ENCODE measurements around the gene ARF1. TPM values are rescaled to one million over a fixed set of nuclear protein-coding genes. Genes with fewer than 3 reads are reported as not detected.

The ARF1 gene
- total RNA-seq, 1 experiment from 2014 or later = 413 TPM

DNA sequence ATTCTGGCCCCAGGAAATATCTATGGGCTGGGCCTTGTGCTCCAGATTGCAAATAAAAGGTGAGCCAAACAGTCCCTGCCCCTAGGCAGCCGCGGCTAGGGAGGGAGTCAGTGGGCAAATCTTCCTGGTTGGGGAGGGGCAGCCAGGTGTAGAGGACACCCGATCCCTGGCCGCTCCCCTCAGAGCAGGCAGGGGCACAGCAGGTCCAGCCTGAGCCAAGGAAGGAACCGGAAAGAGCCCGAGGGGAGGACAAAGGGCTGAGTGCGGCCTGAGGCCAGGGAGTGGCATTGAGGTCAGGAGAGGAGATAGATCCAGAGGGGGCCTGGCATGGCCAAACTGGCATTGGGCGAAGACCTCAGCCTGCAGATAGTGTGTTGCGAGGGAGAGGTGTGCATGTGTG, 36.6 kb upstream of the ARF1 start:
- peaks cover 3% of the 10 kb centered on the region; the same call in 1 of the 2 replicates for H3K27me3 ChIP-seq
- no peak overlapping the region for H3K4me3 ChIP-seq
- no peaks in the 10 kb centered on the region for H3K36me3 ChIP-seq
- DNase-seq = no peak
- H3K9me3 ChIP-seq = no peaks in the 10 kb centered on the region

DNA sequence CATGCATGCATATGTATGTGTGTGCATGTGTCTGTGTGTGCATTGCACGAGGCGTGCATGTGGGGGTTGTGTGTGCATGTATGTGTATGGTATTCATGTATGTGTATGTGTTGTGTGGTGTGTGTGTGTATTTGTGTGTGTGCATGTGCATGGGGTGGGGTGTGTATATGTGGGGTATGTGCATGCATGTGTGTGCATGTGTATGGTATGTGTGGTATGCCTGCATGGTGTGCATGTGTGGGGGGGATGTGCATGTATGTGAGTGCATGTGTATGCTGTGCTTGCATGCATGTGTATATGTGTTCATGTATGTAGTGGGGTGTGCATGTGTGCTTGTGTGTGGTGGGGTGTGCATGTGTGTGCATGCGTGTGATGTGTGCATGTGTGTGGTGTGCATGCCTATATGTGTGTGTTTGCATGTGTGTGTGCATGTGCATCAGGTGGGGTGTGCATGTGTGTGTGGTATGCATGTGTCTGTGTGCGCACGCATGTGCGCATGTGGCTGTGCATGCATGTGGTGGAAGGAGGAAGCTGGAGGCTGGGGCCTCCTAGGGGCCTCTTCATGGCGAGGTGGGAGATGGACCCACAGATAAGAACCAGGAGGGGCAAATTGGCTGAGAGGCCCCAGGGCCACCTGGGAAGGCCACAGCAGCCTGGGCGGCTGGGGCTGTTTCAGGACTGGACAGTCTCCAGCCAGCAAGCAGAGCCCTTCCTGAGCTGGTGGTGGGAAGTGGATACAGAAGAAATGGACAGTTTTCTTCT, 35.9 kb upstream of the ARF1 start:
- H3K4me3 ChIP-seq = no peak overlapping the region
- DNase-seq = no peak
- H3K9me3 ChIP-seq = no peaks in the 10 kb centered on the region
- no peaks in the 10 kb centered on the region for H3K36me3 ChIP-seq
- H3K27me3 ChIP-seq = 0 out of 2 replicates have a peak, but pooled peaks cover 3% of the 10 kb centered on the region

DNA sequence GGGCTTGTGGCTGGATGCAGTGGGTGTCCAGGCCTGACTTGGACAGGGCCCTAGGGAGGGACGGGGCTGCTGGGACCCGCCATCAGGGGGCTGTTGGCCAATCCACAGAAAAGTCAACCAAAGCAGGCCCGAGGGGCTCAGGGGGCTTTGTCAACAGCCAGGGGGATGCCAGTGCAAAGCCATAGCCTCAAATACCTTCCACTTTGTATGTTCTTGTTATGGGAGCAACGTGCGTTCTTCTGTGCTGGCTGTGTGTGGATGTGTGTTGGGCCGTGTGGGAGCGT, 35.4 kb upstream of the ARF1 start:
- no peaks in the 10 kb centered on the region for H3K9me3 ChIP-seq
- H3K27me3 ChIP-seq = peaks cover 3% of the 10 kb centered on the region; the same call in 1 of the 2 replicates
- no peaks in the 10 kb centered on the region for H3K36me3 ChIP-seq
- DNase-seq = no peak
- no peak overlapping the region for H3K4me3 ChIP-seq

DNA sequence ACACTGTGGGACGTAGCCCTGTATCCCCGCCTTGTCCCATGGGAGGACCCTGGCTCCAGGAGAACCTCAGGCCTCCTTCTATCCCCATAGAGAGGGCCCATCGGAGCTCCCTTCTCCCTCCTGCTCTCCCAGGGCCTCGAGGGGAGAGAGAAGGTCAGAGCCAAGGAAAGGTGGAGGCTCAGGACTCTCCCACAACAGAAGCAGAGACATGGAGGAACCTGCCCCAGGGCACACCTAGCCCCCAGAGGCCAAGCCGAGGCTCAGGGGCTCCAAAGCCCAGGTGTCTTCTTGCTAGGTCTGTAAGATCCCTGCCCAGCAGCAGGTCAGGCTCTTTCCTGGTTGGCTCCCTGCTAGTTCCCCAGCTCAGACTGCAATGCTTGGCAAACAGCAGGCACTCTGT, 34.4 kb upstream of the ARF1 start:
- no peaks in the 10 kb centered on the region for H3K36me3 ChIP-seq
- peaks cover 10% of the 10 kb centered on the region for H3K27me3 ChIP-seq
- DNase-seq = no peak
- no peak overlapping the region for H3K4me3 ChIP-seq
- H3K9me3 ChIP-seq = no peaks in the 10 kb centered on the region

DNA sequence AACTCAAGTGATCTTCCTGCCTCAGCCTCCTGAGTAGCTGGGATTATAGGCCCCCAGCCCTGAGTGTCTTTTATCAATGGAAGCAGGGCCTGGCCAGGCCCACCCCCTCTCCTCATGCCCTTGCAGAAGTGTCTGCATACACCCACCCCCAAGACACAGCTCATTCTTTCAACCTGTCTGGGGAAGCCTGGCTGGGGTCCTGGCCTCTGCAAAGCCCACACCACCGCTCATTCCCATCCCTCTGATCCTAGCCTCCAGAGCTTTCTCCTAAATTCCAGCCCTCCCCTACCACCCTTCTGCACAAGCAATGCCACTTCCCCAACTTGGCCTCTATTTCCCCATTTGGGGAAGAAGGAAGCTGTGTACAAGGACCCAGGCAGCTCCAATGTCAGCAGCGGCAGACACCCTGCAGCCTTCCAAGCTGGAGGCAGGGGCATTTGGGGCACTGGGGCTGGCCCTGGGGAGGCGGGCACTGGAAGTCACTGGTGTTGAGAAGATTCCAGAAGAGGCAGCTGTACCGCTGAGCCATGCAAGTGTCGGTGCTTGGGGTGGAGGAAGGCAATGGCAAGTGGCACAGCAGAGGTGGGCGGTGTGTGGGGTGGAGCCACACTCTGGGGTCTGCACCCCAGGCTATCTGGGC, 33.7 kb upstream of the ARF1 start:
- Histone ChIP-seq H3K9me3 (peaks cover 2% of the 10 kb centered on the region; the same call in 1 of the 2 replicates), H3K4me3 (no peak overlapping the region), H3K36me3 (no peaks in the 10 kb centered on the region), H3K27me3 (peaks cover 15% of the 10 kb centered on the region)
- DNase-seq = no peak

DNA sequence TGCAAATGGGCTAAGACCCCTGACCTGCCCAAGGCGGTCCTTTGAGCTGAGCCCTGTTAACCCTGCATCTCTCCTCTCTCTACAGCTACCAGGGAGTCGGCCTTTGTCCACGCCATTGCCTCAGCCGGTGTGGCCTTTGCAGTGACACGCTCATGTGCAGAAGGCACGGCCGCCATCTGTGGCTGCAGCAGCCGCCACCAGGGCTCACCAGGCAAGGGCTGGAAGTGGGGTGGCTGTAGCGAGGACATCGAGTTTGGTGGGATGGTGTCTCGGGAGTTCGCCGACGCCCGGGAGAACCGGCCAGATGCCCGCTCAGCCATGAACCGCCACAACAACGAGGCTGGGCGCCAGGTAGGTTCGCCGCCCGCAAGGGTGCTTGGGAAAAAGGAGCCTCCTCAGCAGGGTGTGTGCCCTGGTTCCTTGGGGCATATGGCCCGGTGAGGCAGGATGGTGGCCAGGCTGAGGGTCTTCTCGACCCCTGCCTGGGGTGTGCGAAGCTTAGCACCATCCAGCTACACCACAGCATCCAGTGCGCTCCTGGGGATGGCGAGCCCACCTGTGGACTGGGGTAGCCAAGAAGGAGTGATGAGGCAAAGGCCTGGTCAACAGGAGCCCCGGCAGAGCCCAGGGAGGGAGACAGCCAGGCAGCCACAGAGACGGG, 31.8 kb upstream of the ARF1 start:
- no peak for DNase-seq
- peaks cover 18% of the 10 kb centered on the region for H3K27me3 ChIP-seq
- no peaks in the 10 kb centered on the region for H3K36me3 ChIP-seq

DNA sequence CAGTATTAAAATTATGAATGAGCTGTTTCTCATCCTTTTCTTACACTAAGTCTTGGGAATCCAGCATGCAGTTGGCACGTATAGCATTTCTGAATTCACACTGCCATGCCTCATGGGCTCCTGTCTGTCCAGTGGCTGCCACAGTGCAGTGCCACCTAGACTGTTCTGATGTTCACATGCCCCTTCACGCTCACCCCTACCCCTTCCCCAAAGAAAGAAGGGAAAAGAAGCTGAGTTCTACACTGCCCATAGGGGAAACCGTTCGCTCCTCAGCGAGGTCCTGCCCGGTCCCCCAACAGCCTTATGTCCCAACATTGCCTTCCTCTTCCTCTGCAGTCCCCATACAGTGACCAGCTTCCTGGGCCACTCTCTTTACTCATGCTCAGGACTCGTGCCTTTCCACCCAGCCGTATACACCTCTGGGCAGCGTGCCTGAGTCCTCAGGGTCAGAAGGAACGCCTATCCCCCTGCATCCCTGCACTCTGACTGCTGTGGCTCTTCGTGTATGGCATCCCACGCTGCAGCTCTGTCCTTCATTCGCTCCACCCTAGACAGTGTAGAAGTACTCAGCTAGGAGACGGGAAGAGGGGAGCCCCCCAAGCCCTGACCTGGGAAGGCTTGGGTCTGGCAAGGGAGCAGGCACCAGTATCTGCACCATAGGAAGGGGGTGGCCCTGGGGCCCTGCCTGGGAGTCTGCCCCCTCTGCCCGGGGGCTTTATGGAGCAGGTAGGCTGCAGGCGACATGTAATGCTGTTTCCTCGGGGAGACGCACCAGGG, 24.1 kb upstream of the ARF1 start:
- H3K27me3 ChIP-seq = peaks cover 38% of the 10 kb centered on the region
- H3K9me3 ChIP-seq = peaks cover 5% of the 10 kb centered on the region; the same call in 1 of the 2 replicates
- DNase-seq = no peak
- no peaks in the 10 kb centered on the region for H3K36me3 ChIP-seq
- H3K4me3 ChIP-seq = no peak overlapping the region

More for the DNA sequence above, 31.8 kb upstream of the ARF1 start:
- H3K4me3 ChIP-seq = no peak overlapping the region
- peaks cover 2% of the 10 kb centered on the region; the same call in 1 of the 2 replicates for H3K9me3 ChIP-seq

DNA sequence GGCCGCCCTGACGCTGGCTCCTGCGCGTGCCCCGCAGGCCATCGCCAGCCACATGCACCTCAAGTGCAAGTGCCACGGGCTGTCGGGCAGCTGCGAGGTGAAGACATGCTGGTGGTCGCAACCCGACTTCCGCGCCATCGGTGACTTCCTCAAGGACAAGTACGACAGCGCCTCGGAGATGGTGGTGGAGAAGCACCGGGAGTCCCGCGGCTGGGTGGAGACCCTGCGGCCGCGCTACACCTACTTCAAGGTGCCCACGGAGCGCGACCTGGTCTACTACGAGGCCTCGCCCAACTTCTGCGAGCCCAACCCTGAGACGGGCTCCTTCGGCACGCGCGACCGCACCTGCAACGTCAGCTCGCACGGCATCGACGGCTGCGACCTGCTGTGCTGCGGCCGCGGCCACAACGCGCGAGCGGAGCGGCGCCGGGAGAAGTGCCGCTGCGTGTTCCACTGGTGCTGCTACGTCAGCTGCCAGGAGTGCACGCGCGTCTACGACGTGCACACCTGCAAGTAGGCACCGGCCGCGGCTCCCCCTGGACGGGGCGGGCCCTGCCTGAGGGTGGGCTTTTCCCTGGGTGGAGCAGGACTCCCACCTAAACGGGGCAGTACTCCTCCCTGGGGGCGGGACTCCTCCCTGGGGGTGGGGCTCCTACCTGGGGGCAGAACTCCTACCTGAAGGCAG, 23.4 kb upstream of the ARF1 start:
- H3K27me3 ChIP-seq = peaks cover 36% of the 10 kb centered on the region
- no peak for DNase-seq
- H3K36me3 ChIP-seq = no peaks in the 10 kb centered on the region
- H3K4me3 ChIP-seq = no peak overlapping the region
- H3K9me3 ChIP-seq = peaks cover 3% of the 10 kb centered on the region; the same call in 1 of the 2 replicates

DNA sequence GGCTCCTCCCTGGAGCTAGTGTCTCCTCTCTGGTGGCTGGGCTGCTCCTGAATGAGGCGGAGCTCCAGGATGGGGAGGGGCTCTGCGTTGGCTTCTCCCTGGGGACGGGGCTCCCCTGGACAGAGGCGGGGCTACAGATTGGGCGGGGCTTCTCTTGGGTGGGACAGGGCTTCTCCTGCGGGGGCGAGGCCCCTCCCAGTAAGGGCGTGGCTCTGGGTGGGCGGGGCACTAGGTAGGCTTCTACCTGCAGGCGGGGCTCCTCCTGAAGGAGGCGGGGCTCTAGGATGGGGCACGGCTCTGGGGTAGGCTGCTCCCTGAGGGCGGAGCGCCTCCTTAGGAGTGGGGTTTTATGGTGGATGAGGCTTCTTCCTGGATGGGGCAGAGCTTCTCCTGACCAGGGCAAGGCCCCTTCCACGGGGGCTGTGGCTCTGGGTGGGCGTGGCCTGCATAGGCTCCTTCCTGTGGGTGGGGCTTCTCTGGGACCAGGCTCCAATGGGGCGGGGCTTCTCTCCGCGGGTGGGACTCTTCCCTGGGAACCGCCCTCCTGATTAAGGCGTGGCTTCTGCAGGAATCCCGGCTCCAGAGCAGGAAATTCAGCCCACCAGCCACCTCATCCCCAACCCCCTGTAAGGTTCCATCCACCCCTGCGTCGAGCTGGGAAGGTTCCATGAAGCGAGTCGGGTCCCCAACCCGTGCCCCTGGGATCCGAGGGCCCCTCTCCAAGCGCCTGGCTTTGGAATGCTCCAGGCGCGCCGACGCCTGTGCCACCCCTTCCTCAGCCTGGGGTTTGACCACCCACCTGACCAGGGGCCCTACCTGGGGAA, 22.7 kb upstream of the ARF1 start:
- Histone ChIP-seq H3K36me3 (no peaks in the 10 kb centered on the region), H3K27me3 (peaks cover 33% of the 10 kb centered on the region), H3K4me3 (no peak overlapping the region), H3K9me3 (peaks cover 3% of the 10 kb centered on the region; the same call in 1 of the 2 replicates)
- peak; percentile 54 for DNase-seq

DNA sequence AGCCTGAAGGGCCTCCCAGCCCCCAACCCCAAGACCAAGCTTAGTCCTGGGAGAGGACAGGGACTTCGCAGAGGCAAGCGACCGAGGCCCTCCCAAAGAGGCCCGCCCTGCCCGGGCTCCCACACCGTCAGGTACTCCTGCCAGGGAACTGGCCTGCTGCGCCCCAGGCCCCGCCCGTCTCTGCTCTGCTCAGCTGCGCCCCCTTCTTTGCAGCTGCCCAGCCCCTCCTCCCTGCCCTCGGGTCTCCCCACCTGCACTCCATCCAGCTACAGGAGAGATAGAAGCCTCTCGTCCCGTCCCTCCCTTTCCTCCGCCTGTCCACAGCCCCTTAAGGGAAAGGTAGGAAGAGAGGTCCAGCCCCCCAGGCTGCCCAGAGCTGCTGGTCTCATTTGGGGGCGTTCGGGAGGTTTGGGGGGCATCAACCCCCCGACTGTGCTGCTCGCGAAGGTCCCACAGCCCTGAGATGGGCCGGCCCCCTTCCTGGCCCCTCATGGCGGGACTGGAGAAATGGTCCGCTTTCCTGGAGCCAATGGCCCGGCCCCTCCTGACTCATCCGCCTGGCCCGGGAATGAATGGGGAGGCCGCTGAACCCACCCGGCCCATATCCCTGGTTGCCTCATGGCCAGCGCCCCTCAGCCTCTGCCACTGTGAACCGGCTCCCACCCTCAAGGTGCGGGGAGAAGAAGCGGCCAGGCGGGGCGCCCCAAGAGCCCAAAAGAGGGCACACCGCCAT, 21.9 kb upstream of the ARF1 start:
- Histone ChIP-seq H3K27me3 (peaks cover 30% of the 10 kb centered on the region), H3K36me3 (no peaks in the 10 kb centered on the region), H3K4me3 (no peak overlapping the region), H3K9me3 (peaks cover 3% of the 10 kb centered on the region; the same call in 1 of the 2 replicates)
- no peak for DNase-seq

DNA sequence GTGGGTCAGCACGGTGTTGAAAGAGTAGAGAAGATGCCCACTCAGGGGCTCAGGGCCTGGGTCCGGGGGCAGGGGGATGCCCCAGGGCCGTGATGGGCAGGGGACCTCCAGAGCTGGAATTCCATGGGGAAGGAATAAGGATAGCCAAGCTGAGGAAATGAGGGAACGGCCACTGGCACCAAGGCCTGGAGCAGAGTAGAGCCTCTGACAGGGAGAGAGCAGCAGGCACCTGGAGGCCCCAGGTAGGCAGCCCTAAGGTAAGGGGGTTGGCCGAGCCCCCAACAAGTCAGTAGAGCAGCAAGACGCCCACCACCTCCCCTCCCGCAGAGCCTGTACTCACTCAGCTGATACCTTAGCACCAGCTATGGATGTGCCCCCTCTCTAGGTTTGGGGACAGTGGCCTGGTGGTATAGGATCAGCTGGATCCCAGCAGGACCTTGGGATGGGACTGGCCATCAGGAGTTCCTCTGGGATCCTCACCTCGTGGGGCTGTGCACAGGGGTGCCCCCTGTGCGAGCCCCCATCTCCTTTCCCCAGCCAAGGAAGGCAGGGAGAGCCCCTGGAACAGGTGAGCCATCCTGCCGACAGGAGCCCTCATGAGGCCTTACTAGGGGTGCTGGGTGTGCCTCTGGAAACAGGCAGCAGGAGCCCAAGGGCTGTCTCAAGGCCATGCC, 21.0 kb upstream of the ARF1 start:
- Histone ChIP-seq H3K9me3 (no peaks in the 10 kb centered on the region), H3K4me3 (no peak overlapping the region), H3K36me3 (no peaks in the 10 kb centered on the region), H3K27me3 (peaks cover 25% of the 10 kb centered on the region)
- no peak for DNase-seq

DNA sequence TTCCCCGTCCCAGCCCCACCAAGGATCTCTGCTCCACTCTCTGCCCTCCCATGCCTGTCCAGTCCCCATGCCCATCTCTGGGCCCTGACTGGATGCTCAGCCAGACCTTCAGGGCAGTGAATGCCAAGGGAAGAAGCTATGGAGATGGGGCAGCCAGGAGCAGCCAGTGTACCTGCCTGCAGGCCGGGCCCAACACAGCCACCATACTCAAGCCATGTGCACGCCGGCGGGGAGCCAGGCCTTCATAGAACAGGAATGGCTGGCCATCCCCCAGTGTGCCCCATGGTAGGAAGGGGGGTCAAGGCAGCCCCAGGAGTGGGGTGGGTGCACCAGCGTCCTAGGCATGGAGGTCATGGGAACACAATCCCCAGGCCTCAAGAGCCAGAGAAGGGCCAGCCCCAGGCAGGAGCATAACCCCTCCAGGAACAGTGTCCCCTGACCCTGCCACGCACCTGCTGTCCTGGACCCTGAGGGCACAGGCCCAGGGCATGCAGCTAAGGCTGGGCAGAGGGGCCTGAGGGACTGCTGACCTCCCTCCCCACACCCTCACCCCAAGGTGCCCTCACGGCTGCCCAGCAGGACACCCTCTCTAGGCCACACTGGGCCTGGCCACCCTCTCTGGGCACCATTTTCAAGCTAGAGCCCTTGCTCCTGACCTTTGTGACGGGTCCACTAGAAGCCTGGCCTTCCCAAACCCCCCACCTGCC, 20.3 kb upstream of the ARF1 start:
- H3K27me3 ChIP-seq = peaks cover 30% of the 10 kb centered on the region
- no peaks in the 10 kb centered on the region for H3K9me3 ChIP-seq
- H3K36me3 ChIP-seq = no peaks in the 10 kb centered on the region
- H3K4me3 ChIP-seq = no peak overlapping the region
- no peak for DNase-seq

DNA sequence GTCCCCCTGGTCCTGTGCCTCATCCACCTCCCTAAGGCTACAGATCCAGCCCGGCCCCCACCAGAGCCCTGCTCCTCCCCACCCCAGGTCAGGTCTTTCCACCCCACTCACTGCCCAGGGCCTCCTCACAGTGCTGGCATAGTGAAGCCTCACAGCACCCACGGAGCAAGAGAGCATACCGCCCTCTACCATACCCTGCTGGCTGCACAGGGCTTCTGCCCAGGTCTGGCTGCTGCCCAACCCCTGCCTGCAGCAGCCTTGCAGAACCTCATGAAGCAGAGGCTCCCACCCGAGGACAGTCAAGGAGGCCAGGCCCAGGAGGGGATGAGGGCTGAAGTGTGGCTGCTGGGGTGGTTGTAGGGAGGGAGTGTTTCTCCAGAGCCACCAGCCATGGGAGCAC, 19.7 kb upstream of the ARF1 start:
- peaks cover 31% of the 10 kb centered on the region for H3K27me3 ChIP-seq
- H3K36me3 ChIP-seq = no peaks in the 10 kb centered on the region
- no peak overlapping the region for H3K4me3 ChIP-seq
- H3K9me3 ChIP-seq = no peaks in the 10 kb centered on the region
- peak; percentile 31 for DNase-seq
